GM21390 (cell line): ENCODE results near the gene MTCL3.
A peak's percentile ranks its signal among the peaks of the same experiment; 100 is the strongest.

Experiments
- ATAC-seq: cut with Tn5 transposase; IDR thresholded peaks from one replicate; pipeline ENCODE4 v1.9.1; 2021; ENCODE audit not compliant: unreplicated experiment

MTCL3 gene

GRCh38 chr6:127515234-127515793 lies 3.8 kb downstream of the MTCL3 start:
- ATAC-seq: peak; percentile 2

GRCh38 chr6:127514773-127515227 lies 4.3 kb downstream of the MTCL3 start:
- no peak for ATAC-seq

GRCh38 chr6:127514179-127514772 lies 4.9 kb downstream of the MTCL3 start:
- no peak for ATAC-seq

- no peak for ATAC-seq
Measured at GRCh38 chr6:127513425-127513824, 5.7 kb downstream of the MTCL3 start.

GRCh38 chr6:127510876-127511275 lies 8.3 kb downstream of the MTCL3 start:
- no peak for ATAC-seq

GRCh38 chr6:127506894-127507293 lies 12.2 kb downstream of the MTCL3 start:
- no peak for ATAC-seq

- no peak for ATAC-seq
Measured at GRCh38 chr6:127503022-127503421, 16.1 kb downstream of the MTCL3 start.

GRCh38 chr6:127497410-127497809 lies 21.7 kb downstream of the MTCL3 start:
- no peak for ATAC-seq

GRCh38 chr6:127496471-127496870 lies 22.7 kb downstream of the MTCL3 start:
- no peak for ATAC-seq

GRCh38 chr6:127494240-127494767 lies 24.8 kb downstream of the MTCL3 start:
- no peak for ATAC-seq

GRCh38 chr6:127489248-127489647 lies 29.9 kb downstream of the MTCL3 start:
- no peak for ATAC-seq

GRCh38 chr6:127486934-127487333 lies 32.2 kb downstream of the MTCL3 start:
- ATAC-seq: no peak

- peak; percentile 99 for ATAC-seq
Measured at GRCh38 chr6:127484212-127484863, 34.8 kb downstream of the MTCL3 start.

GRCh38 chr6:127483399-127484055 lies 35.6 kb downstream of the MTCL3 start:
- peak; percentile 12 for ATAC-seq

- no peak for ATAC-seq
Measured at GRCh38 chr6:127482325-127482724, 36.8 kb downstream of the MTCL3 start.

- ATAC-seq: no peak
Measured at GRCh38 chr6:127481628-127482027, 37.5 kb downstream of the MTCL3 start.

- ATAC-seq: no peak
Measured at GRCh38 chr6:127481111-127481510, 38.0 kb downstream of the MTCL3 start.

GRCh38 chr6:127477658-127478057 lies 41.5 kb downstream of the MTCL3 start:
- no peak for ATAC-seq

GRCh38 chr6:127475823-127476176 lies 43.3 kb downstream of the MTCL3 start:
- ATAC-seq: no peak

- ATAC-seq: no peak
Measured at GRCh38 chr6:127475135-127475822, 43.9 kb downstream of the MTCL3 start.
